Spleen (tissue), 11 donors: Measurements from ENCODE around the gene OR2B2. TPM values are rescaled to one million over a fixed set of nuclear protein-coding genes. Genes with fewer than 3 reads are reported as not detected.
A peak's percentile ranks its signal among the peaks of the same experiment; 100 is the strongest.

Experiments
- DNase-seq: peaks from one replicate; pipeline ENCODE4 v3.0.0-alpha.2; 2020
- H3K27ac ChIP-seq, 8 donors: fragments of 200-600 bp; sonication (generic) in 7 of 8; 1 replicate in 4 of 8; 2 replicates in 4 of 8; pipeline versions ENCODE4 v1.5.0 to v1.8.0; 2016 to 2021; ENCODE audit warnings: inconsistent platforms in 4 of 8, mild to moderate bottlenecking in 4 of 8, moderate library complexity in 1 of 8
- H3K27me3 ChIP-seq, 7 donors: fragments of 200-600 bp; sonication (generic) in 6 of 7; replicated peaks in 1 of 7; 1 replicate in 4 of 7; 2 replicates in 3 of 7; pipeline versions ENCODE4 v1.5.0 to v1.8.0; 2016 to 2021; ENCODE audit warnings: inconsistent platforms in 3 of 7, mild to moderate bottlenecking in 1 of 7
- H3K36me3 ChIP-seq, 6 donors: fragments of 200-600 bp; sonication (generic) in 5 of 6; 1 replicate in 4 of 6; 2 replicates in 2 of 6; pipeline versions ENCODE4 v1.5.0 to v1.8.0; 2016 to 2021; ENCODE audit warnings: inconsistent platforms in 2 of 6
- H3K4me1 ChIP-seq, 6 donors: fragments of 200-600 bp; sonication (generic) in 5 of 6; 1 replicate in 3 of 6; 2 replicates in 3 of 6; pipeline versions ENCODE4 v1.5.0 to v1.8.0; 2016 to 2021; ENCODE audit warnings: inconsistent platforms in 3 of 6
- H3K4me3 ChIP-seq, 8 donors: fragments of 200-600 bp; sonication (generic) in 7 of 8; 1 replicate in 4 of 8; 2 replicates in 4 of 8; pipeline versions ENCODE4 v1.5.0 to v1.8.0; 2016 to 2021; ENCODE audit warnings: inconsistent platforms in 4 of 8, mild to moderate bottlenecking in 4 of 8, moderate library complexity in 2 of 8
- H3K9me3 ChIP-seq, 8 donors: fragments of 200-600 bp; sonication (generic) in 7 of 8; 1 replicate in 4 of 8; 2 replicates in 4 of 8; pipeline versions ENCODE4 v1.5.0 to v1.8.0; 2016 to 2021; ENCODE audit warnings: inconsistent platforms in 4 of 8
- CTCF ChIP-seq, 11 experiments: fragments of 200-600 bp in 7 of 11; fragments of 450-650 bp in 4 of 11; sonication (generic) in 4 of 11; IDR thresholded peaks in 8 of 11; conservative IDR thresholded peaks in 3 of 11; 1 replicate in 7 of 11; 2 replicates in 4 of 11; pipeline versions ENCODE4 v1.4.0 to v1.8.0; 2016 to 2021; ENCODE audit warnings: antibody characterized with exemption in 11 of 11, inconsistent platforms in 4 of 11, mild to moderate bottlenecking in 1 of 11
- POLR2A ChIP-seq, 3 donors: fragments of 450-650 bp; IDR thresholded peaks; one replicate each; pipeline ENCODE4 v1.5.1; 2017; ENCODE audit warnings: antibody characterized with exemption in 3 of 3, mild to moderate bottlenecking in 1 of 3
- POLR2AphosphoS5 ChIP-seq, 3 donors: sonication (generic); formaldehyde crosslinking; IDR thresholded peaks; one replicate each; pipeline ENCODE4 v1.5.1; 2017; ENCODE audit warnings: antibody characterized with exemption in 3 of 3
- WGBS, 5 donors: extraction: QIAGEN DNeasy Blood & Tissue Kit in 3 of 5; methylation state at CpG; one replicate each; pipeline versions ENCODE4 v1.1.5 to v1.1.7; 2013 to 2018; 5-methylcytosine and 5-hydroxymethylcytosine counted together
- intact Hi-C: fragments of 100-400 bp; cut with DNase I; formaldehyde crosslinking; loops from one replicate; pipeline ENCODE4 v1.15.0; 2023; ENCODE audit warnings: low total_unique reads
- polyA plus RNA-seq, 3 donors: library from polyadenylated mRNA; stranded (reverse); fragments of 200-250 nt; gene quantifications; one replicate each; pipeline ENCODE4 v1.2.1, GENCODE V29; 2013
- small RNA-seq, 4 donors: library from RNA; depleted of rRNA; stranded (forward); fragments of <200 nt; gene quantifications; one replicate each; pipeline ENCODE3, GENCODE V24; 2016
- total RNA-seq, 7 donors: library from RNA; depleted of rRNA in 3 of 7; stranded (reverse); fragments of >200 nt in 3 of 7; fragmentation: NEBNext Ultra II Directional in 4 of 7; extraction: Animal tissue kit (Norgen Biotek cat#: 25700) in 4 of 7; gene quantifications; one replicate each; pipeline versions ENCODE4 v1.1.0 to v1.2.1, GENCODE V29; 2016 to 2021
- donor health status: healthy with polysubstance abuse.
- donor health status: DM: no; HTN: no; CAD: no; lungs with moderate emphysema.
- donor health status: DM: no; HTN: no; CAD: no.
- donor health status: Bipolar disorder and iron deficiency.
- donor health status: healthy.
- donor health status: DM: no; HTN: no; CAD: no.
- donor health status: DM: yes; HTN: yes; CAD: no.

The OR2B2 gene
- total and polyA plus RNA-seq, 10 donors: not detected

- intact Hi-C loops: no loop called here
- Histone ChIP-seq H3K27ac (peak overlapping the region; percentile 71 to 92 (median 89)), H3K36me3 (no peaks in the 10 kb centered on the region), H3K27me3 (peaks cover 0 to 8% (median 0%) of the 10 kb centered on the region in 7 donors), H3K4me1 (peaks cover 7 to 40% (median 31%) of the 10 kb centered on the region in 6 donors), H3K9me3 (no peaks in the 10 kb centered on the region), H3K4me3 (peak overlapping the region; percentile 43 to 75 (median 52))
- DNase-seq: peak; percentile 86
- WGBS, 5 donors: 18 to 33% (median 22%) methylated on average over 51 of the region's 51 CpGs
- TF ChIP-seq POLR2A (IDR thresholded peaks at IDR 0.05) (no peak), POLR2AphosphoS5 (IDR thresholded peaks at IDR 0.05) (peak in 1 of 3 donors; percentile 42)
These were observed 48.0 kb downstream of the OR2B2 start for GRCh38 chr6:27863962-27864905.

DNA sequence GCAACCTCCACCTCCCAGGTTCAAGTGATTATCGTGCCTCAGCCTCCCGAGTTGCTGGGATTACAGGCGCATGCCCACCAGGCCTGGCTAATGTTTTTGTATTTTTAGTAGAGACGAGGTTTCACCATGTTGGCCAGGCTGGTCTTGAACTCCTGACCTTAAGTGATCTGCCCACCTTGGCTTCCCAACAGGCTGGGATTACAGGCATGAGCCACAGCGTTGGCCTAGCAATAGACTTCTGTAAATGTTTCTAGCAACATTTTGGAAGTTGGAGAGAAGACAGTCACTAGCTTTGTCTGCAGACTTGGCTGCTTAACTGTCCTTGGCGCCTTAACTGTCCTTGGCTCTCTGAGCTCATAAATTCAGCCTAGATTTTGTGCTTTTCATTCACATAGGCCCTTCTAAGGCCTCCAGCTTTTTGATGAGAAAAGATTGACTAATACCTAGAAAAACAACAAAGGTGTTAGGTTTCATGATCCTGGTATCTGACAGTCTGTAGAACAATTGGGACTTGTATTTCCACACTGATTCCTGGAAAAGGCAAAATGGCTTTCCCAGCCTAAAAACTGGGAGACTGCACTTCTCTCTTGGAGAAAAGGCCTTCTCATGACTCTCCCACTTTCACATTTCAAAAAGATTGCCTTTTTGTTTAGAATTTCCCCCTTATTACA is 49.7 kb downstream of the OR2B2 start:
- DNase-seq: no peak
- TF ChIP-seq POLR2AphosphoS5 (IDR thresholded peaks at IDR 0.05): no peak
- TF ChIP-seq CTCF (IDR thresholded peaks at IDR 0.05 in 8 of 11, conservative IDR thresholded peaks at IDR 0.05 in 3 of 11): no peak
- TF ChIP-seq POLR2A (IDR thresholded peaks at IDR 0.05): no peak
- WGBS, 5 donors: 93 to 97% (median 96%) methylated on average over 6 of the region's 6 CpGs

DNA sequence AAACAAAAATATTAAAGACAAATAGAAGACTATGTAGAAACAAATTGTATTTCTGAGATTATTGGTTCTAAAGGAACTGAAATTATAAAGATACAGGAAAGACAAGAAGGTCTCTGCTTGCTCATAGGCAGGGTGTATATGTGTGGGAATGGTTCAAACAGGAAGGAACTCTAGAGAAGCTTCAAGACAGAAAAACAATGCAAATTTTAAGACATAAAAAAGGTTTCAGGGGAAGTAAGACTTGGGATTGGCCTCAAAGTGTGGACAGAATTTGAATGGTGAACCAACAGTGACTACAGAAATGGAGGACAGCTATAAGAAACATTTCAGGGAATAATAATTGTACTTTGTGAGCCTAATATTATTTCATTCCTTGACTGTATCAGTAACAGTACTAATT is 50.3 kb downstream of the OR2B2 start:
- TF ChIP-seq POLR2A (IDR thresholded peaks at IDR 0.05) (no peak), POLR2AphosphoS5 (IDR thresholded peaks at IDR 0.05) (no peak), CTCF (IDR thresholded peaks at IDR 0.05 in 8 of 11, conservative IDR thresholded peaks at IDR 0.05 in 3 of 11) (no peak)
- no peak for DNase-seq
- intact Hi-C loops: no loop called here
- H3K27ac ChIP-seq: no peak overlapping the region
- H3K9me3 ChIP-seq: no peaks in the 10 kb centered on the region
- H3K4me1 ChIP-seq: peaks cover 5 to 27% (median 18%) of the 10 kb centered on the region in 6 donors
- H3K27me3 ChIP-seq: peaks cover 0 to 1% (median 0%) of the 10 kb centered on the region in 7 donors
- no peaks in the 10 kb centered on the region for H3K36me3 ChIP-seq
- H3K4me3 ChIP-seq: no peak overlapping the region

More for the DNA sequence above, 49.7 kb downstream of the OR2B2 start:
- Histone ChIP-seq H3K9me3 (no peaks in the 10 kb centered on the region), H3K27ac (no peak overlapping the region), H3K36me3 (no peaks in the 10 kb centered on the region), H3K4me1 (peaks cover 7 to 34% (median 24%) of the 10 kb centered on the region in 6 donors), H3K4me3 (no peak overlapping the region), H3K27me3 (peaks cover 0 to 8% (median 0%) of the 10 kb centered on the region in 7 donors)
- intact Hi-C loops: no loop called here

GRCh38 chr6:27861276-27861840 is 50.8 kb downstream of the OR2B2 start:
- DNase-seq: no peak
- WGBS, 5 donors: 83 to 90% (median 85%) methylated on average over 2 of the region's 2 CpGs
- peaks cover under 1 to 22% (median 13%) of the 10 kb centered on the region in 6 donors for H3K4me1 ChIP-seq
- no peaks in the 10 kb centered on the region for H3K9me3 ChIP-seq
- H3K36me3 ChIP-seq: no peaks in the 10 kb centered on the region
- no peak overlapping the region for H3K27ac ChIP-seq
- TF ChIP-seq CTCF (IDR thresholded peaks at IDR 0.05 in 8 of 11, conservative IDR thresholded peaks at IDR 0.05 in 3 of 11) (no peak), POLR2A (IDR thresholded peaks at IDR 0.05) (no peak), POLR2AphosphoS5 (IDR thresholded peaks at IDR 0.05) (no peak)
- intact Hi-C loops: no loop called here
- no peak overlapping the region for H3K4me3 ChIP-seq
- no peaks in the 10 kb centered on the region for H3K27me3 ChIP-seq

Small RNAs within 50 kb of the gene (small RNA-seq; reads per million reads assigned to genes)
- 0 reads per million in 4 donors for gene RNU7-26P

Other genes with a start within 250 kb of the OR2B2 start
- 1 to 10 TPM in 1 of 7 donors, not detected in 6; 1.5 TPM for gene OR2B6, start 44.8 kb upstream of the OR2B2 start, total RNA-seq
- under 1 TPM in 1 of 3 donors, not detected in 2; 0.18 TPM for gene OR2B6, start 44.8 kb upstream of the OR2B2 start, polyA plus RNA-seq
- gene ZNF165, start 168.2 kb upstream of the OR2B2 start, total RNA-seq: 1 to 10 TPM in 4 of 7 donors, under 1 TPM in 3; 0.60 to 2.0 (median 1.0) TPM
- gene ZNF165, start 168.2 kb upstream of the OR2B2 start, polyA plus RNA-seq: 1 to 10 TPM in 2 of 3 donors, under 1 TPM in 1; 0.77 to 1.9 (median 1.3) TPM
- gene ZSCAN16, start 212.2 kb upstream of the OR2B2 start, total RNA-seq: 10 to 100 TPM in 2 of 7 donors, 1 to 10 TPM in 5; 6.2 to 11.7 (median 8.4) TPM
- gene ZSCAN16, start 212.2 kb upstream of the OR2B2 start, polyA plus RNA-seq: 10 to 100 TPM in 1 of 3 donors, 1 to 10 TPM in 2; 8.6 to 11.1 (median 8.8) TPM
- gene ZKSCAN8, start 229.5 kb upstream of the OR2B2 start, total RNA-seq: 10 to 100 TPM; 22.2 to 33.0 (median 28.6) TPM
- gene ZKSCAN8, start 229.5 kb upstream of the OR2B2 start, polyA plus RNA-seq: 1 to 10 TPM; 3.1 to 4.4 (median 3.4) TPM